Measurements from ENCODE around the gene GAB1.

GAB1 gene

DNA sequence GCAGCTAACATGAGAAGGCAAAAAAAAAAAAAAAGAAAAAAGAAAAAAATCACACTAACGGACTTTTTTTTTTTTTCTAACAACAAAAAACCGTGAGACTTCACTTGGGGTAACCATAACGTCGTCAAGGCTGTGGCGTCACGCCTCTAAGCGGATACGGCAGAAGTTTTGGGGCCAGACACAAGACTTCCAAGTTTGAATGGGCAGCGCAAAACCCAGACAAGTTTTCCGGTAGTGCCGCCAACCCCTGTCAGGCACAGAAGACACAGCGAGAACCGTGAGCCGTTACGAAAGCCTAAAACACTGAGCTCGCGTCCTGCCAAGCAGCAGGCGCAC, 176.3 kb downstream of the GAB1 start:
- DNase-seq (ENCODE audit: low spot score), result no peak
- TF ChIP-seq, protein P1, sequence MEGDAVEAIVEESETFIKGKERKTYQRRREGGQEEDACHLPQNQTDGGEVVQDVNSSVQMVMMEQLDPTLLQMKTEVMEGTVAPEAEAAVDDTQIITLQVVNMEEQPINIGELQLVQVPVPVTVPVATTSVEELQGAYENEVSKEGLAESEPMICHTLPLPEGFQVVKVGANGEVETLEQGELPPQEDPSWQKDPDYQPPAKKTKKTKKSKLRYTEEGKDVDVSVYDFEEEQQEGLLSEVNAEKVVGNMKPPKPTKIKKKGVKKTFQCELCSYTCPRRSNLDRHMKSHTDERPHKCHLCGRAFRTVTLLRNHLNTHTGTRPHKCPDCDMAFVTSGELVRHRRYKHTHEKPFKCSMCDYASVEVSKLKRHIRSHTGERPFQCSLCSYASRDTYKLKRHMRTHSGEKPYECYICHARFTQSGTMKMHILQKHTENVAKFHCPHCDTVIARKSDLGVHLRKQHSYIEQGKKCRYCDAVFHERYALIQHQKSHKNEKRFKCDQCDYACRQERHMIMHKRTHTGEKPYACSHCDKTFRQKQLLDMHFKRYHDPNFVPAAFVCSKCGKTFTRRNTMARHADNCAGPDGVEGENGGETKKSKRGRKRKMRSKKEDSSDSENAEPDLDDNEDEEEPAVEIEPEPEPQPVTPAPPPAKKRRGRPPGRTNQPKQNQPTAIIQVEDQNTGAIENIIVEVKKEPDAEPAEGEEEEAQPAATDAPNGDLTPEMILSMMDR (IDR thresholded peaks at IDR 0.05; ENCODE audit: extremely low read depth, missing control alignments), result no peak

DNA sequence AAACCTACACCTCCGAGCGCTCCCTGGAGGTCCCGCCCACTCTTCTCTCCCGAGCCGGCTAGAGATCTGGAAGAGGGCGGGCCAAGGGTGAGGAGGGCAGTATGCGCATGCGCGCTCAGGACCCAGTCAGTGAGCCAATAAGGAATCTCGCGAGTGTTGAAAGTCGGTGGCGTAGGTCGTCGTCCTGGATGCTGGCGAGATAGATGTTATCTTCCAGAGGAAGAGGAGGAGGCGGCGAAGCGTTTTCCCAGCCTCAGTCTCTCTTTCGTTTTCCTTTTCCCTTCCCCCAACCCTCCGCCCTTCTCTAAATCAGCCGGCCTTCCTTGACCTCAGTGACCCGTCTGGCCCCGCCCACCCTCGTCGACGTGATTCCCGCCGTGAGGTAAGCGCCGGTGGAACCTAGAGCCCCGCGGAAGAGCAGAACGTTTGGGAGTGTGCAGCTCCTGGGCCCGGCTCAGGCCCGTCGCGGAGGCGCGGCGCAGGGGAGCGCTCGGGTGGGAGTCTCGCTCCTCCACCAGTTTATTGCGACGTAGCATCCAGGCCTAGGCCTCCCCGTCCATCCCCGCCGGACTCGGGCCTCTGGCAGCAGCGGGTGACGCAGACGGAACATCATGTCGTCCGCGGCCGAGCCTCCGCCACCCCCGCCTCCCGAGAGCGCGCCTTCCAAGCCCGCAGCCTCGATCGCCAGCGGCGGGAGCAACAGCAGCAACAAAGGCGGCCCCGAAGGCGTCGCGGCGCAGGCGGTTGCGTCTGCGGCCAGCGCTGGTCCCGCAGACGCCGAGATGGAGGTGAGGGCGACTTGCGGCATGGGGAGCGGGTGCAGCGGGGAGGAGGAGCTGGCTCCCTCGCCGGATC, 176.9 kb downstream of the GAB1 start, which contains the start of gene SMARCA5:
Gene SMARCA5, plus strand, starts transcription at position 389 of the 855 bp plus-strand sequence. Its CDS starts 223 bp downstream, at position 612.
- TF ChIP-seq, protein P1 (IDR thresholded peaks at IDR 0.05; ENCODE audit: extremely low read depth, missing control alignments), result no peak
- DNase-seq (ENCODE audit: low spot score), result peak; percentile 94

DNA sequence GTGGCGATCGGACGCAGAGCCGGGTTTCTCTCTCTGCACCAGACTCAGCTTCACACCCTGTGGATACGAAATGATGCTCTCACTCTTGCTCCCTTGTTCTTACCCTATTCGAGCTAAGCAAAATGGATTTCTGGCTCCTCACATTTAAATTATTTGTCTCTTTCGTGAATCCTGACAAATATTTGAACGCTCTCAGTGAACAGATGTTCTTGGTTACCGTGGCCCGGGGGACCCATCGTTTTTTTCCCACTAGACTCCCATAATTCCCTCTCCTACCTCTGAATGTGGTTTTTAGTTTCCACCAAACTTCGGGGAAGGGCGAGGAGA, 177.5 kb downstream of the GAB1 start:
- no peak for DNase-seq (ENCODE audit: low spot score)
- TF ChIP-seq, protein P1 (IDR thresholded peaks at IDR 0.05; ENCODE audit: extremely low read depth, missing control alignments), result no peak

DNA sequence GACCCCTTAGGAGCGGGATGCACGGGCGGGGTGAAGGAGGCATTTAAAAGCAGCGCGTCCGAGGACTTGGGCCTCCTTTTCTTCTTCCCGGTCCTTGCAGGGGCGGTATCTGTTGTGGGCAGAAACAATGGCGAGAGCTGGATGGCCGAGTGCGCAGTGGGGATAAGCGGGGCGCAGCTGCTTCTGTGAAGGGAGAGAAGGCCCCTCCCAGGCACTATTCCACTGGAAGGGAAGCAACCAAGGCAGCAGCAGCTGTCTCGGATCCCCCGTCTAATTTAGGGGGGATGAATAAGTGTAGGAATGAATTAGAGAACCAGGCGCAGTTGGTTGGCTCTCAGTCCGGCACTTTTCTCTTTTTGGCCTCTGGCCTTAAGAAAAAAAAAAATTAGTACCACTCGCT, 177.8 kb downstream of the GAB1 start:
- TF ChIP-seq, protein P1 (IDR thresholded peaks at IDR 0.05; ENCODE audit: extremely low read depth, missing control alignments), result no peak
- peak; percentile 14 for DNase-seq (ENCODE audit: low spot score)

DNA sequence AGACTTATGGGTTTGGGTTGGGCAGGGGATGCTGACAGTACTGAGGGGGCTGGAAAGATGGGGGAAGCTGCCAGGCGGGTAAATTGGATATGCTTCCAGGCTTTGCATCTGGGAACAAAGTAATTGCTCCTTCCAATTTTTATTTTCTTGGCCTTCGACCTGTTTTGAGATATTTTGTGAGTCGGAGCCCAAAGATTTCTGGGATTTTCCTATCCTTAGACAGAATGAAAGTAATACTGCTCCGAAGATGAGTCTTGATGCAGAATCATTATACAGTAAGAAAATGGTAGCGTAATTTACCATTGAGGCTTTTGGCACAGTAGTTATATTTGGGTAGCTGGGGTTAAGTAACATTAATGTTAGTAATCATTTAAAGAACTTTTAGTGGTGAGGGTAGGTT, 178.2 kb downstream of the GAB1 start:
- DNase-seq (ENCODE audit: low spot score), result no peak
- TF ChIP-seq, protein P1 (IDR thresholded peaks at IDR 0.05; ENCODE audit: extremely low read depth, missing control alignments), result no peak

DNA sequence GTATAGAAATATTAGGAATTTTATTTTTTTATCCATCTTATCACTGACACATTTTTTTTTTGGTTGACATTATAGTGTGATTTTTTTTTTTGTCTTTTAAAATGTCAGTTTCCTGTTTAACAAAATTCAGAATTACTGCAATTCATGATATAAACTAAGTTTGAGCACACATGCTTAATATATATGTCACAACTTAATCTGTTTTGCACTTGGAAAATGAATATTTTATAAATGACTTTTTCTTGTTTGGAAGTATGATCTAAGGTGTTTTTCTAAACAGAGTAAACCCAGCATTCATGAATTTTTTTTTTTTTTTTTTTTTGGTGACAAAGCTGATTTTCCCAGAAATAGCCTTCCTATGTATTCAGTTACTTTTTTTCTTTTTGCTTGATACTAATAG, 179.2 kb downstream of the GAB1 start:
- no peak for DNase-seq (ENCODE audit: low spot score)
- TF ChIP-seq, protein P1 (IDR thresholded peaks at IDR 0.05; ENCODE audit: extremely low read depth, missing control alignments), result no peak

DNA sequence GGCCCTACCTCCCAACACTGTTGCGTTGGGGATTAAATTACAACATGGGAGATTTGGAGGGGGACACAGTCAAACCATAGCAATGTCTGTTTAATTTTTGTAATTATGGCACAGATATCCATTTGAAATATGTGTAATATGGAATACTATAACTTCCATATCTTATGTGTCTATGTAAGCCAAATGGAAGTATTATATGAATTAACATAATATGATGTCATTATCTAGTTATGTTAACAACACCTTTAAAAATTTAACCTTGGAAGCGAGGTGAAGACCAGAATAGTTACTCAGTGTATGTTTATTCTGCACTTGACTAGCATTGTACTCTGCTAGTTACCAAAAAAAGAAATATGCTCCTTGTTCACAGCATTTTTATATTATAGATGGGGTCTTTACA, 181.1 kb downstream of the GAB1 start:
- TF ChIP-seq, protein P1 (IDR thresholded peaks at IDR 0.05; ENCODE audit: extremely low read depth, missing control alignments), result no peak
- no peak for DNase-seq (ENCODE audit: low spot score)
